ENCODE data around the gene MUC15. TPM values are rescaled to one million over a fixed set of nuclear protein-coding genes. Genes with fewer than 3 reads are reported as not detected.

MUC15 gene
- polyA plus RNA-seq, 1 of the 3 experiments (the other 2 are of a cell fraction): not detected

DNA sequence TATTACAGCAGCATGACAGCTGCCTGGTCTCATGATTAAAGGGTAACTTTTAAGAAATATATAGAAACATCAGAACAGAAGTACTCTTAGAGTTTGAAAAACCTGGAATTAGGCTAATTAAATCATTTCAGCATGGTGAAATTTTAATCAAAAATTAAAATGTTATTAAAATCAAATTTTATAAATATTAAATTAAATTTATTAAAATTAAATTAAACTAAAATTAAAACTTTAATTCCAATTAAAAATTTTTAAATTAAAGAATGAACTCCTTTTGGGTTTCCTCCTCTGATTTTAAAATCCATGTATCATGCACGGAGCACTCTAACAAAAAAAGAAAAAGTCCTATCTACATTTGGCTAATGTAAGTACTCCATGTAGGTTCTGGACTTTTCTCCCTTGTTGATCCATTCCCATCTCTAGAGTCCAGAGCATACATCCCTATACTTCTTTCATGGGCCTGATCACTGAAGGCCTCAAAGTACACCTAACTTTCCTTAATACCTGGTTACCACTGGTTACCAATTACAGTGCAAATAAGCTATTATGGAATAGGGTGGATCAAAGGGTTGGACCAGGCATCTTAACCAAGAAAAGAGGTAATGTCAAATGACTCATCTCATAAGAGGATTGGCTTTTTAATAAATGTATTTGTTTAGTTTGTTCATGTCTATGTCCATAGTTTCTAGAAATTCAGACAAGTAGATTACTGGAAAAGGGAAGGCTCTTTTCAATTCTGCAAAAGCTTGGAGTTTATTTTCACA, 48.4 kb upstream of the MUC15 start:
- H3K27ac ChIP-seq (ENCODE audit: low read depth in 2 of 2, low read length in 1 of 2): peak overlapping the region; percentile 28 to 71; a peak in 3 of 4 replicates

More for the DNA sequence above, 48.4 kb upstream of the MUC15 start:
- WGBS (ENCODE audit: low lambda C conversion rate): 88% methylated on average over 1 of the region's 1 CpG
- CTCF ChIA-PET: interaction anchor here (0.8 kb wide), 1 partner anchor 22 kb away, joined by 3 read pairs; no protein-coding TSS in a partner anchor
- no peak for DNase-seq
- Histone ChIP-seq H3K79me2 (ENCODE audit: insufficient read depth) (no peaks in the 10 kb centered on the region), H3K4me2 (no peak overlapping the region), H2AFZ (ENCODE audit: low read depth) (0 out of 2 replicates have a peak overlapping the region, but pooled peaks have one; percentile 16), H3K9ac (no peak overlapping the region), H3K4me3 (ENCODE audit: low read depth in 2 of 2, low read length in 1 of 2) (no peak overlapping the region), H4K20me1 (ENCODE audit: insufficient read depth) (no peaks in the 10 kb centered on the region), H3K4me1 (ENCODE audit: control insufficient read depth in 1 of 2, insufficient read depth in 2 of 2, low read depth in 1 of 2, low read length in 1 of 2) (peaks cover 0 to 45% of the 10 kb centered on the region in 2 experiments; a peak in 3 of 4 replicates), H3K9me2 (no peaks in the 10 kb centered on the region), H3K36me3 (replicated peaks in 1 of 2; ENCODE audit: control insufficient read depth in 1 of 2, insufficient read depth in 2 of 2, low read length in 1 of 2) (no peaks in the 10 kb centered on the region), H3K27me3 (ENCODE audit: insufficient read depth) (no peaks in the 10 kb centered on the region), H3K9me3 (no peaks in the 10 kb centered on the region), H3F3A (replicated peaks; ENCODE audit: insufficient read depth) (peaks cover 11% of the 10 kb centered on the region)
- POLR2A ChIA-PET: no interaction called here
- TF ChIP-seq NFIC (IDR thresholded peaks at IDR 0.05; ENCODE audit: borderline replicate concordance): no peak
- TF ChIP-seq, protein P1, sequence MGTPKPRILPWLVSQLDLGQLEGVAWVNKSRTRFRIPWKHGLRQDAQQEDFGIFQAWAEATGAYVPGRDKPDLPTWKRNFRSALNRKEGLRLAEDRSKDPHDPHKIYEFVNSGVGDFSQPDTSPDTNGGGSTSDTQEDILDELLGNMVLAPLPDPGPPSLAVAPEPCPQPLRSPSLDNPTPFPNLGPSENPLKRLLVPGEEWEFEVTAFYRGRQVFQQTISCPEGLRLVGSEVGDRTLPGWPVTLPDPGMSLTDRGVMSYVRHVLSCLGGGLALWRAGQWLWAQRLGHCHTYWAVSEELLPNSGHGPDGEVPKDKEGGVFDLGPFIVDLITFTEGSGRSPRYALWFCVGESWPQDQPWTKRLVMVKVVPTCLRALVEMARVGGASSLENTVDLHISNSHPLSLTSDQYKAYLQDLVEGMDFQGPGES (IDR thresholded peaks at IDR 0.05; ENCODE audit: low read depth, low read length): no peak
- no peak for TF ChIP-seq TAF1 (IDR thresholded peaks at IDR 0.05; ENCODE audit: borderline replicate concordance, low read depth, low read length)
- no peak for TF ChIP-seq RAD21 (IDR thresholded peaks at IDR 0.05; ENCODE audit: low read length)
- TF ChIP-seq, protein P2, sequence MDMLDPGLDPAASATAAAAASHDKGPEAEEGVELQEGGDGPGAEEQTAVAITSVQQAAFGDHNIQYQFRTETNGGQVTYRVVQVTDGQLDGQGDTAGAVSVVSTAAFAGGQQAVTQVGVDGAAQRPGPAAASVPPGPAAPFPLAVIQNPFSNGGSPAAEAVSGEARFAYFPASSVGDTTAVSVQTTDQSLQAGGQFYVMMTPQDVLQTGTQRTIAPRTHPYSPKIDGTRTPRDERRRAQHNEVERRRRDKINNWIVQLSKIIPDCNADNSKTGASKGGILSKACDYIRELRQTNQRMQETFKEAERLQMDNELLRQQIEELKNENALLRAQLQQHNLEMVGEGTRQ (IDR thresholded peaks at IDR 0.05; ENCODE audit: borderline replicate concordance, low read depth, low read length): no peak
- no peak for TF ChIP-seq RFX5 (IDR thresholded peaks at IDR 0.05; ENCODE audit: low read length)
- TF ChIP-seq, protein P3, sequence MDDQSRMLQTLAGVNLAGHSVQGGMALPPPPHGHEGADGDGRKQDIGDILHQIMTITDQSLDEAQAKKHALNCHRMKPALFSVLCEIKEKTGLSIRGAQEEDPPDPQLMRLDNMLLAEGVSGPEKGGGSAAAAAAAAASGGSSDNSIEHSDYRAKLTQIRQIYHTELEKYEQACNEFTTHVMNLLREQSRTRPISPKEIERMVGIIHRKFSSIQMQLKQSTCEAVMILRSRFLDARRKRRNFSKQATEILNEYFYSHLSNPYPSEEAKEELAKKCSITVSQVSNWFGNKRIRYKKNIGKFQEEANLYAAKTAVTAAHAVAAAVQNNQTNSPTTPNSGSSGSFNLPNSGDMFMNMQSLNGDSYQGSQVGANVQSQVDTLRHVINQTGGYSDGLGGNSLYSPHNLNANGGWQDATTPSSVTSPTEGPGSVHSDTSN (IDR thresholded peaks at IDR 0.05): no peak
- no peak for TF ChIP-seq NRF1 (IDR thresholded peaks at IDR 0.05; ENCODE audit: low read depth, low read length)
- no peak for TF ChIP-seq YY1 (IDR thresholded peaks at IDR 0.05; ENCODE audit: low read depth)
- TF ChIP-seq FOSL2 (IDR thresholded peaks at IDR 0.05; ENCODE audit: borderline replicate concordance, low read depth): no peak
- TF ChIP-seq, protein P4, sequence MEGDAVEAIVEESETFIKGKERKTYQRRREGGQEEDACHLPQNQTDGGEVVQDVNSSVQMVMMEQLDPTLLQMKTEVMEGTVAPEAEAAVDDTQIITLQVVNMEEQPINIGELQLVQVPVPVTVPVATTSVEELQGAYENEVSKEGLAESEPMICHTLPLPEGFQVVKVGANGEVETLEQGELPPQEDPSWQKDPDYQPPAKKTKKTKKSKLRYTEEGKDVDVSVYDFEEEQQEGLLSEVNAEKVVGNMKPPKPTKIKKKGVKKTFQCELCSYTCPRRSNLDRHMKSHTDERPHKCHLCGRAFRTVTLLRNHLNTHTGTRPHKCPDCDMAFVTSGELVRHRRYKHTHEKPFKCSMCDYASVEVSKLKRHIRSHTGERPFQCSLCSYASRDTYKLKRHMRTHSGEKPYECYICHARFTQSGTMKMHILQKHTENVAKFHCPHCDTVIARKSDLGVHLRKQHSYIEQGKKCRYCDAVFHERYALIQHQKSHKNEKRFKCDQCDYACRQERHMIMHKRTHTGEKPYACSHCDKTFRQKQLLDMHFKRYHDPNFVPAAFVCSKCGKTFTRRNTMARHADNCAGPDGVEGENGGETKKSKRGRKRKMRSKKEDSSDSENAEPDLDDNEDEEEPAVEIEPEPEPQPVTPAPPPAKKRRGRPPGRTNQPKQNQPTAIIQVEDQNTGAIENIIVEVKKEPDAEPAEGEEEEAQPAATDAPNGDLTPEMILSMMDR (IDR thresholded peaks at IDR 0.05): no peak

Data from SK-N-SH (cell line).